Ishikawa (cell line): Measurements from ENCODE around the gene GCAT.

Source experiments
- CEBPB ChIP-seq: IDR thresholded peaks from 2 replicates; pipeline ENCODE4 v1.6.1; 2012
- CREB1 ChIP-seq: IDR thresholded peaks from 2 replicates; pipeline ENCODE4 v1.6.1; 2012; ENCODE audit warnings: low read depth
- EGR1 ChIP-seq: IDR thresholded peaks from 2 replicates; pipeline ENCODE4 v1.6.1; 2012
- EP300 ChIP-seq: IDR thresholded peaks from 2 replicates; pipeline ENCODE4 v1.6.1; 2012; ENCODE audit warnings: borderline replicate concordance
- FOXM1 ChIP-seq: IDR thresholded peaks from 2 replicates; pipeline ENCODE4 v1.6.1; 2012; ENCODE audit warnings: low read depth, borderline replicate concordance
- NFIC ChIP-seq: IDR thresholded peaks from 2 replicates; pipeline ENCODE4 v1.6.1; 2012
- RAD21 ChIP-seq: IDR thresholded peaks from 2 replicates; pipeline ENCODE4 v1.6.1; 2012; ENCODE audit warnings: low read depth
- REST ChIP-seq: IDR thresholded peaks from 2 replicates; pipeline ENCODE4 v1.6.1; 2012; ENCODE audit warnings: low read depth, mild to moderate bottlenecking
- TAF1 ChIP-seq: IDR thresholded peaks from 2 replicates; pipeline ENCODE4 v1.6.1; 2012; ENCODE audit warnings: low read depth, mild to moderate bottlenecking
- TCF12 ChIP-seq: IDR thresholded peaks from 2 replicates; pipeline ENCODE4 v1.6.1; 2012; ENCODE audit warnings: low read depth
- TEAD4 ChIP-seq: IDR thresholded peaks from 2 replicates; pipeline ENCODE4 v1.6.1; 2012
- USF1 ChIP-seq: IDR thresholded peaks from 2 replicates; pipeline ENCODE4 v1.6.1; 2012
- YY1 ChIP-seq: IDR thresholded peaks from 2 replicates; pipeline ENCODE4 v1.6.1; 2012; ENCODE audit warnings: low read depth
- TF ChIP-seq, protein P1 (sequence below): IDR thresholded peaks from 2 replicates; pipeline ENCODE4 v1.6.1; 2012

GRCh38 chr22:37762389-37762836, 45.3 kb upstream of the GCAT start:
- TF ChIP-seq TCF12 = no peak
- TF ChIP-seq, protein P1, sequence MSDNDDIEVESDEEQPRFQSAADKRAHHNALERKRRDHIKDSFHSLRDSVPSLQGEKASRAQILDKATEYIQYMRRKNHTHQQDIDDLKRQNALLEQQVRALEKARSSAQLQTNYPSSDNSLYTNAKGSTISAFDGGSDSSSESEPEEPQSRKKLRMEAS = no peak
- no peak for TF ChIP-seq TAF1
- no peak for TF ChIP-seq CEBPB
- TF ChIP-seq NFIC = no peak
- no peak for TF ChIP-seq YY1
- no peak for TF ChIP-seq EP300
- no peak for TF ChIP-seq TEAD4
- no peak for TF ChIP-seq REST
- no peak for TF ChIP-seq USF1
- TF ChIP-seq RAD21 = no peak
- no peak for TF ChIP-seq CREB1
- no peak for TF ChIP-seq EGR1
- no peak for TF ChIP-seq FOXM1
